ENCODE results near the gene DCAF11.

Gene DCAF11

GRCh38 chr14:24145690-24146452, 31.3 kb downstream of the DCAF11 start:
- peaks cover 20% of the 10 kb centered on the region for H3K4me1 ChIP-seq (ENCODE audit: control insufficient read depth, insufficient read depth, low read length)
- H3K9ac ChIP-seq (ENCODE audit: low read length) = peak overlapping the region; percentile 66
- peaks cover 7% of the 10 kb centered on the region for H3K36me3 ChIP-seq (ENCODE audit: control insufficient read depth, insufficient read depth, low read length)
- H3K27ac ChIP-seq (ENCODE audit: low read depth, low read length) = peak overlapping the region; percentile 92
- H3K27me3 ChIP-seq (ENCODE audit: control insufficient read depth, insufficient read depth, low read length) = no peaks in the 10 kb centered on the region
- H3K4me3 ChIP-seq (ENCODE audit: low read length) = peak overlapping the region; percentile 82

GRCh38 chr14:24146453-24146977, 31.9 kb downstream of the DCAF11 start, which contains the start of gene PSME2:
PSME2 (minus strand) TSS chr14:24146610; CDS start chr14:24146581, 29 bp downstream.
- H3K9ac ChIP-seq (ENCODE audit: low read length) = peak within 1 kb of the TSS; percentile 66
- H3K27me3 ChIP-seq (ENCODE audit: control insufficient read depth, insufficient read depth, low read length) = no peaks in the 10 kb centered on the region
- peak within 1 kb of the TSS; percentile 92 for H3K27ac ChIP-seq (ENCODE audit: low read depth, low read length)
- H3K4me1 ChIP-seq (ENCODE audit: control insufficient read depth, insufficient read depth, low read length) = peaks cover 20% of the 10 kb centered on the region
- H3K4me3 ChIP-seq (ENCODE audit: low read length) = peak within 1 kb of the TSS; percentile 92
- H3K36me3 ChIP-seq (ENCODE audit: control insufficient read depth, insufficient read depth, low read length) = peaks cover 14% of the 10 kb centered on the region

GRCh38 chr14:24146978-24147760, 32.6 kb downstream of the DCAF11 start, which contains the start of gene RNF31:
RNF31 (plus strand) TSS chr14:24147498; CDS start chr14:24147699, 201 bp downstream.
- peak within 1 kb of the TSS; percentile 92 for H3K27ac ChIP-seq (ENCODE audit: low read depth, low read length)
- H3K4me3 ChIP-seq (ENCODE audit: low read length) = peak within 1 kb of the TSS; percentile 92

GRCh38 chr14:24147761-24148428, 33.3 kb downstream of the DCAF11 start:
- H3K4me1 ChIP-seq (ENCODE audit: control insufficient read depth, insufficient read depth, low read length) = peaks cover 16% of the 10 kb centered on the region
- H3K9ac ChIP-seq (ENCODE audit: low read length) = peak overlapping the region; percentile 58
- no peaks in the 10 kb centered on the region for H3K27me3 ChIP-seq (ENCODE audit: control insufficient read depth, insufficient read depth, low read length)
- peaks cover 19% of the 10 kb centered on the region for H3K36me3 ChIP-seq (ENCODE audit: control insufficient read depth, insufficient read depth, low read length)
- H3K27ac ChIP-seq (ENCODE audit: low read depth, low read length) = peak overlapping the region; percentile 81
- peak overlapping the region; percentile 92 for H3K4me3 ChIP-seq (ENCODE audit: low read length)

More at GRCh38 chr14:24146978-24147760, 32.6 kb downstream of the DCAF11 start, which contains the start of gene RNF31:
- Histone ChIP-seq H3K9ac (ENCODE audit: low read length) (peak within 1 kb of the TSS; percentile 66), H3K27me3 (ENCODE audit: control insufficient read depth, insufficient read depth, low read length) (no peaks in the 10 kb centered on the region), H3K36me3 (ENCODE audit: control insufficient read depth, insufficient read depth, low read length) (peaks cover 19% of the 10 kb centered on the region), H3K4me1 (ENCODE audit: control insufficient read depth, insufficient read depth, low read length) (peaks cover 16% of the 10 kb centered on the region)

- H3K27me3 ChIP-seq (ENCODE audit: control insufficient read depth, insufficient read depth, low read length) = no peaks in the 10 kb centered on the region
- H3K36me3 ChIP-seq (ENCODE audit: control insufficient read depth, insufficient read depth, low read length) = peaks cover 22% of the 10 kb centered on the region
- H3K27ac ChIP-seq (ENCODE audit: low read depth, low read length) = no peak overlapping the region
- H3K9ac ChIP-seq (ENCODE audit: low read length) = no peak overlapping the region
- H3K4me3 ChIP-seq (ENCODE audit: low read length) = no peak overlapping the region
- H3K4me1 ChIP-seq (ENCODE audit: control insufficient read depth, insufficient read depth, low read length) = peaks cover 16% of the 10 kb centered on the region
Measured at GRCh38 chr14:24149302-24149969, 34.9 kb downstream of the DCAF11 start.

GRCh38 chr14:24150061-24150460, 35.5 kb downstream of the DCAF11 start:
- H3K4me3 ChIP-seq (ENCODE audit: low read length) = no peak overlapping the region
- no peaks in the 10 kb centered on the region for H3K27me3 ChIP-seq (ENCODE audit: control insufficient read depth, insufficient read depth, low read length)
- no peak overlapping the region for H3K9ac ChIP-seq (ENCODE audit: low read length)
- H3K36me3 ChIP-seq (ENCODE audit: control insufficient read depth, insufficient read depth, low read length) = peaks cover 29% of the 10 kb centered on the region
- peaks cover 16% of the 10 kb centered on the region for H3K4me1 ChIP-seq (ENCODE audit: control insufficient read depth, insufficient read depth, low read length)
- H3K27ac ChIP-seq (ENCODE audit: low read depth, low read length) = no peak overlapping the region

- Histone ChIP-seq H3K4me1 (ENCODE audit: control insufficient read depth, insufficient read depth, low read length) (peaks cover 13% of the 10 kb centered on the region), H3K4me3 (ENCODE audit: low read length) (no peak overlapping the region), H3K27ac (ENCODE audit: low read depth, low read length) (no peak overlapping the region), H3K36me3 (ENCODE audit: control insufficient read depth, insufficient read depth, low read length) (peaks cover 34% of the 10 kb centered on the region), H3K27me3 (ENCODE audit: control insufficient read depth, insufficient read depth, low read length) (no peaks in the 10 kb centered on the region), H3K9ac (ENCODE audit: low read length) (no peak overlapping the region)
Measured at GRCh38 chr14:24150567-24150966, 36.0 kb downstream of the DCAF11 start.

GRCh38 chr14:24150993-24151392, 36.4 kb downstream of the DCAF11 start:
- no peak overlapping the region for H3K4me3 ChIP-seq (ENCODE audit: low read length)
- H3K4me1 ChIP-seq (ENCODE audit: control insufficient read depth, insufficient read depth, low read length) = peaks cover 9% of the 10 kb centered on the region
- H3K27me3 ChIP-seq (ENCODE audit: control insufficient read depth, insufficient read depth, low read length) = no peaks in the 10 kb centered on the region
- no peak overlapping the region for H3K27ac ChIP-seq (ENCODE audit: low read depth, low read length)
- no peak overlapping the region for H3K9ac ChIP-seq (ENCODE audit: low read length)
- H3K36me3 ChIP-seq (ENCODE audit: control insufficient read depth, insufficient read depth, low read length) = peaks cover 38% of the 10 kb centered on the region

- H3K4me3 ChIP-seq (ENCODE audit: low read length) = no peak overlapping the region
- no peaks in the 10 kb centered on the region for H3K27me3 ChIP-seq (ENCODE audit: control insufficient read depth, insufficient read depth, low read length)
- H3K27ac ChIP-seq (ENCODE audit: low read depth, low read length) = no peak overlapping the region
- H3K9ac ChIP-seq (ENCODE audit: low read length) = no peak overlapping the region
- peaks cover 7% of the 10 kb centered on the region for H3K4me1 ChIP-seq (ENCODE audit: control insufficient read depth, insufficient read depth, low read length)
- peaks cover 39% of the 10 kb centered on the region for H3K36me3 ChIP-seq (ENCODE audit: control insufficient read depth, insufficient read depth, low read length)
Measured at GRCh38 chr14:24151404-24152080, 37.0 kb downstream of the DCAF11 start.

GRCh38 chr14:24155100-24155499, 40.5 kb downstream of the DCAF11 start:
- Histone ChIP-seq H3K4me1 (ENCODE audit: control insufficient read depth, insufficient read depth, low read length) (no peaks in the 10 kb centered on the region), H3K36me3 (ENCODE audit: control insufficient read depth, insufficient read depth, low read length) (peaks cover 54% of the 10 kb centered on the region), H3K27me3 (ENCODE audit: control insufficient read depth, insufficient read depth, low read length) (no peaks in the 10 kb centered on the region), H3K27ac (ENCODE audit: low read depth, low read length) (no peak overlapping the region), H3K4me3 (ENCODE audit: low read length) (no peak overlapping the region), H3K9ac (ENCODE audit: low read length) (no peak overlapping the region)

GRCh38 chr14:24156840-24157239, 42.3 kb downstream of the DCAF11 start:
- Histone ChIP-seq H3K4me1 (ENCODE audit: control insufficient read depth, insufficient read depth, low read length) (peaks cover 8% of the 10 kb centered on the region), H3K36me3 (ENCODE audit: control insufficient read depth, insufficient read depth, low read length) (peaks cover 40% of the 10 kb centered on the region), H3K27me3 (ENCODE audit: control insufficient read depth, insufficient read depth, low read length) (no peaks in the 10 kb centered on the region), H3K4me3 (ENCODE audit: low read length) (no peak overlapping the region), H3K27ac (ENCODE audit: low read depth, low read length) (no peak overlapping the region), H3K9ac (ENCODE audit: low read length) (no peak overlapping the region)
